WTC11 (cell line): Measurements from ENCODE around the gene UQCR11. TPM values are rescaled to one million over a fixed set of nuclear protein-coding genes. Genes with fewer than 3 reads are reported as not detected.

Source experiments
- ATAC-seq: fragments of 200-7000 bp; cut with Tn5 transposase; 2 replicates; pipeline ENCODE4 v1.10.0; 2021; ENCODE audit warnings: mild to moderate bottlenecking, moderate library complexity
- CTCF ChIA-PET: fragments of 300-600 bp; sonication (Branson Sonifier 250); formaldehyde crosslinking; loops from one replicate; lab custom pipeline; 2021; ENCODE audit warnings: antibody characterized with exemption; lab: Charles Lee
- POLR2A ChIA-PET: fragments of 350-600 bp; sonication (Branson Sonifier 250); formaldehyde crosslinking; loops from one replicate; lab custom pipeline; 2021; ENCODE audit warnings: antibody characterized with exemption; lab: Charles Lee
- DNase-seq: peaks from one replicate; pipeline ENCODE4 v3.0.0; 2021; ENCODE audit warnings: low spot score
- H3K27ac Mint-ChIP-seq: 2 replicates; pipeline ENCODE4 v1.8.0; 2021; ENCODE audit warnings: mixed read lengths
- H3K27me3 Mint-ChIP-seq: 2 replicates; pipeline ENCODE4 v1.8.0; 2021; ENCODE audit warnings: low read depth, mild to moderate bottlenecking, moderate library complexity, mixed read lengths
- H3K36me3 Mint-ChIP-seq: 2 replicates; pipeline ENCODE4 v1.8.0; 2021; ENCODE audit warnings: mixed read lengths
- H3K4me1 Mint-ChIP-seq: 2 replicates; pipeline ENCODE4 v1.8.0; 2022; ENCODE audit warnings: mixed read lengths
- H3K4me3 Mint-ChIP-seq: 2 replicates; pipeline ENCODE4 v1.8.0; 2021; ENCODE audit warnings: mild to moderate bottlenecking, moderate library complexity, mixed read lengths
- H3K9me3 Mint-ChIP-seq: 2 replicates; pipeline ENCODE4 v1.8.0; 2021; ENCODE audit warnings: mixed read lengths
- ARID4B ChIP-seq: sonication (generic); formaldehyde crosslinking; IDR thresholded peaks from 2 replicates; pipeline ENCODE4 v1.8.0; 2023; ENCODE audit warnings: missing genetic modification reagents, mild to moderate bottlenecking, borderline replicate concordance
- CREB1 ChIP-seq: sonication (generic); formaldehyde crosslinking; IDR thresholded peaks from 2 replicates; pipeline ENCODE4 v1.8.0; 2023; ENCODE audit warnings: mild to moderate bottlenecking, missing genetic modification reagents
- ETV6 ChIP-seq: sonication (generic); formaldehyde crosslinking; IDR thresholded peaks from 2 replicates; pipeline ENCODE4 v1.8.1; 2022; ENCODE audit warnings: mild to moderate bottlenecking, missing genetic modification reagents
- FOXJ3 ChIP-seq: sonication (generic); formaldehyde crosslinking; IDR thresholded peaks from 2 replicates; pipeline ENCODE4 v1.9.0; 2021; ENCODE audit warnings: missing genetic modification reagents, mild to moderate bottlenecking, borderline replicate concordance
- GTF2I ChIP-seq: fragments of 250-450 bp; sonication (Bioruptor Pico); conservative IDR thresholded peaks from 2 replicates; pipeline ENCODE4 v1.4.0; 2021; ENCODE audit warnings: mild to moderate bottlenecking
- KAT7 ChIP-seq: sonication (generic); formaldehyde crosslinking; IDR thresholded peaks from 2 replicates; pipeline ENCODE4 v1.8.1; 2023; ENCODE audit warnings: missing genetic modification reagents, mild to moderate bottlenecking, borderline replicate concordance
- MLX ChIP-seq: sonication (generic); formaldehyde crosslinking; IDR thresholded peaks from 2 replicates; pipeline ENCODE4 v1.8.1; 2023; ENCODE audit warnings: mild to moderate bottlenecking, missing genetic modification reagents, moderate library complexity
- MXD4 ChIP-seq: fragments of 250-450 bp; sonication (Bioruptor Pico); IDR thresholded peaks from 2 replicates; pipeline ENCODE4 v1.8.0; 2021; ENCODE audit warnings: mild to moderate bottlenecking, moderate library complexity, borderline replicate concordance
- NFYB ChIP-seq: sonication (generic); formaldehyde crosslinking; conservative IDR thresholded peaks from 2 replicates; pipeline ENCODE4 v1.8.0; 2022; ENCODE audit warnings: low read depth, missing genetic modification reagents
- PRRX2 ChIP-seq: fragments of 250-450 bp; sonication (Bioruptor Pico); IDR thresholded peaks from 2 replicates; pipeline ENCODE4 v1.8.0; 2021; ENCODE audit warnings: mild to moderate bottlenecking
- RORB ChIP-seq: fragments of 250-450 bp; sonication (Bioruptor Pico); IDR thresholded peaks from 2 replicates; pipeline ENCODE4 v1.9.0; 2021; ENCODE audit warnings: mild to moderate bottlenecking
- SOX15 ChIP-seq: fragments of 250-450 bp; sonication (Bioruptor Pico); IDR thresholded peaks from 2 replicates; pipeline ENCODE4 v1.9.0; 2021; ENCODE audit warnings: mild to moderate bottlenecking
- SP1 ChIP-seq: sonication (generic); formaldehyde crosslinking; conservative IDR thresholded peaks from 2 replicates; pipeline ENCODE4 v1.8.1; 2022; ENCODE audit warnings: missing genetic modification reagents
- TEAD4 ChIP-seq: sonication (generic); formaldehyde crosslinking; IDR thresholded peaks from 2 replicates; pipeline ENCODE4 v1.8.0; 2022; ENCODE audit warnings: mild to moderate bottlenecking, missing genetic modification reagents
- ZMAT4 ChIP-seq: fragments of 250-450 bp; sonication (Bioruptor Pico); IDR thresholded peaks from 2 replicates; pipeline ENCODE4 v1.9.0; 2021; ENCODE audit warnings: mild to moderate bottlenecking
- ZNF121 ChIP-seq: sonication (generic); formaldehyde crosslinking; IDR thresholded peaks from 2 replicates; pipeline ENCODE4 v1.8.0; 2023; ENCODE audit warnings: missing genetic modification reagents
- ZNF263 ChIP-seq: sonication (generic); formaldehyde crosslinking; IDR thresholded peaks from 2 replicates; pipeline ENCODE4 v1.8.1; 2022; ENCODE audit warnings: low read depth, mild to moderate bottlenecking, moderate library complexity, missing genetic modification reagents
- ZNF396 ChIP-seq: fragments of 250-450 bp; sonication (Bioruptor Pico); IDR thresholded peaks from 2 replicates; pipeline ENCODE4 v1.8.0; 2021; ENCODE audit warnings: mild to moderate bottlenecking, moderate library complexity, borderline replicate concordance
- total RNA-seq: library from RNA; stranded (reverse); gene quantifications from 3 replicates; pipeline ENCODE4 v1.2.3, GENCODE V29; 2021
- TF ChIP-seq, protein P1 (sequence below): fragments of 250-450 bp; sonication (Bioruptor Pico); IDR thresholded peaks from 2 replicates; pipeline ENCODE4 v1.8.0; 2021; ENCODE audit warnings: mild to moderate bottlenecking
- TF ChIP-seq, protein P2 (sequence below): sonication (generic); formaldehyde crosslinking; conservative IDR thresholded peaks from 2 replicates; pipeline ENCODE4 v1.8.1; 2022; ENCODE audit warnings: mild to moderate bottlenecking, missing genetic modification reagents

The UQCR11 gene
- total RNA-seq, 1 experiment from 2014 or later, result 198 TPM

DNA sequence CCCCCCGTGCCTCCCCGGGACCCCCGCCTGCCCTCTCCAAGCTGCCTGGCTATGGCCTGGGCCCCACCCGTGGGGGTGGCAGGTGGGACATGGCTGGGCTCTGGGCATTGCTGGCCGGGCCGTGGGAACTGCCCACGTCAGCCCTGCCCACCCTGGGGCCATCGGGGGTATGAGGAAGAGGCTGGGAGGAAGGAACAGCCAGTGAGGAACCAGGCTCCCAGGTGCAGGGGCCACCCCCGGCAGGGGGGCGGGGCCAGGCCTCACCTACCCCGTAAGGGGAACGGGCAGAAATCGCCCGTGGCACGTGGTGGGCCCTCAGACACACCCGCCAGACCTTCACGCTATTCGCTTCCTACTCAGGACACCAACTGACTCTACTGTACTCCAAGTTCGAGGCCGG is 24.8 kb upstream of the UQCR11 start:
- Mint-ChIP-seq H3K9me3 (no peaks in the 10 kb centered on the region), H3K27me3 (no peaks in the 10 kb centered on the region), H3K4me3 (no peak overlapping the region), H3K36me3 (peaks cover 19% of the 10 kb centered on the region), H3K27ac (no peak overlapping the region), H3K4me1 (no peaks in the 10 kb centered on the region)
- CTCF ChIA-PET, result interaction anchor here (0.5 kb wide), 1 partner anchor 9 kb away, joined by 3 read pairs; no protein-coding TSS in a partner anchor
- DNase-seq (no peak), ATAC-seq (no peak)
- no peak for TF ChIP-seq GTF2I (CRISPR knock-in tag)
- POLR2A ChIA-PET, result no interaction called here

DNA sequence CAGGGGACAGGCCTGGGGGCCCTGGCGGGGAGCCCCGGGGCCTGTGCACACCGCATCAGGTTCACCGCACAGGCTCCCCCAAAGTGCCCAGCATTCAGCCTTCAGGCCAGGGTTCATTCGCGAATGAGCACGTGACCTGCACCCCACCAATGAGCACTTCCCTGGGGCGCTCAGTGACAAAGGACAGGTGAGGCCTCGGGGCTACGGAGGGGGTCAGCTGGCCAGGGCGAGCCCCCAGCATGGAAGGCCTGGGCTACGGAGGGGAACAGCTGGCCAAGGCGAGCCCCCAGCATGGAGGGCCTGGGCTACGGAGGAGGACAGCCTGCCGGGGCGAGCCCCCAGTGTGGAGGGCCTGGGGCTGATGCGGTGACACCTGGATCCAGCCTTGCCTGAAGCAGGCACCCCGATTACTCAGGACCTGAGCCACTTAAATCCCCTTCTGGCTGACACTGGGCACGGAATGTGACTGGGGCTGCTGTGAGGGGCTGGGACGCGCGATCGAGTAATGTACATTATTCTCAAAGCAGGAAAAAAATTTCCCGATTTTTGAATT is 24.1 kb upstream of the UQCR11 start:
- Mint-ChIP-seq H3K4me3 (no peak overlapping the region), H3K36me3 (peaks cover 21% of the 10 kb centered on the region)
- no peak for DNase-seq
- POLR2A ChIA-PET, result no interaction called here
- TF ChIP-seq GTF2I (CRISPR knock-in tag) (0 out of 2 replicates have a peak, but pooled peaks have one; percentile 26), ARID4B (CRISPR knock-in tag) (no peak)
- TF ChIP-seq, all 79 proteins: peak for 1
- H3K27ac Mint-ChIP-seq, result no peak overlapping the region
- no peaks in the 10 kb centered on the region for H3K9me3 Mint-ChIP-seq
- ATAC-seq, result no peak
- CTCF ChIA-PET, result no interaction called here
- H3K27me3 Mint-ChIP-seq, result no peaks in the 10 kb centered on the region
- H3K4me1 Mint-ChIP-seq, result no peaks in the 10 kb centered on the region

- ChIA-PET POLR2A (no interaction called here), CTCF (interaction anchor here (1.8 kb wide), 1 partner anchor 21 kb away, joined by 3 read pairs; the partner anchor contains the start of gene UQCR11)
- TF ChIP-seq ZMAT4 (CRISPR knock-in tag), result no peak
- TF ChIP-seq, protein P1, sequence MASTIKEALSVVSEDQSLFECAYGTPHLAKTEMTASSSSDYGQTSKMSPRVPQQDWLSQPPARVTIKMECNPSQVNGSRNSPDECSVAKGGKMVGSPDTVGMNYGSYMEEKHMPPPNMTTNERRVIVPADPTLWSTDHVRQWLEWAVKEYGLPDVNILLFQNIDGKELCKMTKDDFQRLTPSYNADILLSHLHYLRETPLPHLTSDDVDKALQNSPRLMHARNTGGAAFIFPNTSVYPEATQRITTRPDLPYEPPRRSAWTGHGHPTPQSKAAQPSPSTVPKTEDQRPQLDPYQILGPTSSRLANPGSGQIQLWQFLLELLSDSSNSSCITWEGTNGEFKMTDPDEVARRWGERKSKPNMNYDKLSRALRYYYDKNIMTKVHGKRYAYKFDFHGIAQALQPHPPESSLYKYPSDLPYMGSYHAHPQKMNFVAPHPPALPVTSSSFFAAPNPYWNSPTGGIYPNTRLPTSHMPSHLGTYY (CRISPR knock-in tag), result no peak
- Mint-ChIP-seq H3K27me3 (no peaks in the 10 kb centered on the region), H3K4me3 (no peak overlapping the region), H3K36me3 (peaks cover 23% of the 10 kb centered on the region), H3K9me3 (no peaks in the 10 kb centered on the region), H3K4me1 (peaks cover 5% of the 10 kb centered on the region), H3K27ac (no peak overlapping the region)
- no peak for ATAC-seq
- DNase-seq, result no peak
Observed at GRCh38 chr19:1627194-1627593, 21.9 kb upstream of the UQCR11 start.

GRCh38 chr19:1626417-1627010 is 21.3 kb upstream of the UQCR11 start:
- H3K27me3 Mint-ChIP-seq, result no peaks in the 10 kb centered on the region
- H3K27ac Mint-ChIP-seq, result no peak overlapping the region
- no peak for TF ChIP-seq CREB1 (CRISPR knock-in tag)
- TF ChIP-seq, protein P2, sequence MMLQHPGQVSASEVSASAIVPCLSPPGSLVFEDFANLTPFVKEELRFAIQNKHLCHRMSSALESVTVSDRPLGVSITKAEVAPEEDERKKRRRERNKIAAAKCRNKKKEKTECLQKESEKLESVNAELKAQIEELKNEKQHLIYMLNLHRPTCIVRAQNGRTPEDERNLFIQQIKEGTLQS, result no peak
- no peak for TF ChIP-seq ZNF396 (CRISPR knock-in tag)
- no peak for TF ChIP-seq ZNF263 (CRISPR knock-in tag)
- TF ChIP-seq RORB, result no peak
- no peak for TF ChIP-seq ZNF121 (CRISPR knock-in tag)
- no peak for TF ChIP-seq SOX15 (CRISPR knock-in tag)
- no peak for TF ChIP-seq PRRX2 (CRISPR knock-in tag)
- TF ChIP-seq KAT7 (CRISPR knock-in tag), result no peak
- TF ChIP-seq NFYB (CRISPR knock-in tag), result no peak
- no peak for TF ChIP-seq TEAD4 (CRISPR knock-in tag)
- TF ChIP-seq SP1 (CRISPR knock-in tag), result no peak
- no peak for TF ChIP-seq MXD4 (CRISPR knock-in tag)
- TF ChIP-seq ETV6, result no peak
- TF ChIP-seq MLX (CRISPR knock-in tag), result no peak
- TF ChIP-seq FOXJ3 (CRISPR knock-in tag), result no peak
- H3K36me3 Mint-ChIP-seq, result peaks cover 21% of the 10 kb centered on the region
- no peaks in the 10 kb centered on the region for H3K9me3 Mint-ChIP-seq
- no peak for ATAC-seq
- ChIA-PET POLR2A (no interaction called here), CTCF (interaction anchor here (1.8 kb wide), 1 partner anchor 21 kb away, joined by 3 read pairs; the partner anchor contains the start of gene UQCR11)
- H3K4me1 Mint-ChIP-seq, result peaks cover 5% of the 10 kb centered on the region
- no peak overlapping the region for H3K4me3 Mint-ChIP-seq
- no peak for DNase-seq
